ENCODE measurements around the gene DPEP1. TPM values are rescaled to one million over a fixed set of nuclear protein-coding genes. Genes with fewer than 3 reads are reported as not detected.

DPEP1 gene
- total and polyA plus RNA-seq, 2 donors (not counting 3 experiments of a cell fraction or from before 2014, with no cell fraction given) = 0.37 to 0.44 TPM

GRCh38 chr16:89660146-89660545 is 46.7 kb downstream of the DPEP1 start:
- Histone ChIP-seq H3K27me3 (ENCODE audit: control insufficient read depth in 2 of 2, insufficient read depth in 2 of 2, low read length in 2 of 2) (no peaks in the 10 kb centered on the region), H3K9ac (replicated peaks; ENCODE audit: extremely low read depth, insufficient read depth, low read length) (no peak overlapping the region), H3K4me2 (ENCODE audit: insufficient read depth, low read length) (no peak overlapping the region), H2AFZ (ENCODE audit: low read depth, low read length) (no peak overlapping the region), H3K79me2 (ENCODE audit: control insufficient read depth, insufficient read depth, low read length) (peaks cover 25% of the 10 kb centered on the region), H3K4me3 (replicated peaks in 1 of 3; ENCODE audit: insufficient read depth in 1 of 3, low read depth in 1 of 3, low read length in 3 of 3) (no peak overlapping the region), H3K27ac (ENCODE audit: insufficient read depth, low read depth, low read length) (no peak overlapping the region), H3K9me3 (replicated peaks; ENCODE audit: control insufficient read depth, insufficient read depth, low read length) (no peaks in the 10 kb centered on the region), H3K36me3 (ENCODE audit: control insufficient read depth in 2 of 2, extremely low read depth in 1 of 2, insufficient read depth in 2 of 2, low read length in 2 of 2) (no peaks in the 10 kb centered on the region), H3K4me1 (ENCODE audit: control insufficient read depth, extremely low read depth, insufficient read depth, low read length) (peaks cover 13% of the 10 kb centered on the region), H4K20me1 (replicated peaks; ENCODE audit: control insufficient read depth, extremely low read depth, insufficient read depth, low read length) (no peaks in the 10 kb centered on the region), H3K9me1 (replicated peaks; ENCODE audit: control insufficient read depth, extremely low read depth, insufficient read depth, low read length) (no peaks in the 10 kb centered on the region)
- no TSS peak for BruUV-seq (replicated peaks)
- TF ChIP-seq GATA2 (IDR thresholded peaks at IDR 0.05; ENCODE audit: insufficient read depth, insufficient read length, low read depth, low read length) = no peak
- TF ChIP-seq MAX (IDR thresholded peaks at IDR 0.05; ENCODE audit: insufficient read depth, insufficient read length) = no peak
- no peak for TF ChIP-seq JUN (IDR thresholded peaks at IDR 0.05; ENCODE audit: borderline replicate concordance, insufficient read depth, insufficient read length, low read depth)
- no peak for TF ChIP-seq POLR2AphosphoS5 (IDR thresholded peaks at IDR 0.05; ENCODE audit: insufficient read depth, low read depth, low read length)
- no peak for TF ChIP-seq FOS (IDR thresholded peaks at IDR 0.05; ENCODE audit: borderline replicate concordance, insufficient read depth, low read length)
- no peak for TF ChIP-seq POLR2A (IDR thresholded peaks at IDR 0.05; ENCODE audit: low read depth, low read length)
- TF ChIP-seq CTCF (IDR thresholded peaks at IDR 0.05; ENCODE audit: extremely low read depth in 1 of 2, insufficient read depth in 1 of 2, low read depth in 1 of 2, low read length in 2 of 2) = no peak
- no peak for TF ChIP-seq MYC (IDR thresholded peaks at IDR 0.05; ENCODE audit: low read depth, low read length)
- no peak for TF ChIP-seq EZH2 (IDR thresholded peaks at IDR 0.05; ENCODE audit: borderline replicate concordance, low read depth, low read length, severe bottlenecking)
- intact Hi-C loops (cut with micrococcal nuclease) = no loop called here
- ChIA-PET CTCF (interaction anchor here (1.2 kb wide), 1 partner anchor 10 kb away, joined by 3 read pairs; no protein-coding TSS in a partner anchor), POLR2A (no interaction called here)
- FAIRE-seq (no peak), DNase-seq (ENCODE audit: low read depth, low spot score) (no peak)
- dilution Hi-C loops (cut with MboI; ENCODE audit: extremely low pct_ligation_motif_present, low sequenced_read_pairs) = no loop called here

Measured in endothelial cell of umbilical vein (primary cell).